PFSK-1 (cell line): ENCODE results near the gene IMPA2.

Source experiments
- FOXP2 ChIP-seq: optimal IDR thresholded peaks from 2 replicates; pipeline ENCODE3; 2011; ENCODE audit warnings: borderline replicate concordance, control low read depth, inconsistent platforms; ENCODE audit not compliant: insufficient read depth; ENCODE audit errors: extremely low read length, extremely low read depth
- POLR2AphosphoS5 ChIP-seq: IDR thresholded peaks from 2 replicates; pipeline ENCODE4 v1.6.1; 2012; ENCODE audit warnings: low read depth, mild to moderate bottlenecking, control low read depth, low read length, moderate library complexity
- SIN3A ChIP-seq: IDR thresholded peaks from 2 replicates; pipeline ENCODE4 v1.6.1; 2012; ENCODE audit warnings: mild to moderate bottlenecking, low read length, moderate library complexity, borderline replicate concordance; ENCODE audit not compliant: insufficient read depth
- TAF1 ChIP-seq: IDR thresholded peaks from 2 replicates; pipeline ENCODE4 v1.6.1; 2012; ENCODE audit warnings: low read length, control low read depth, borderline replicate concordance; ENCODE audit not compliant: insufficient read depth
- TF ChIP-seq, protein P1 (sequence below), 2 experiments: IDR thresholded peaks; 2 replicates each; pipeline versions ENCODE4 v1.6.1 to v1.8.0; 2011 to 2012; ENCODE audit warnings: low read depth in 2 of 2, low read length in 2 of 2, control low read depth in 1 of 2, inconsistent platforms in 1 of 2, mild to moderate bottlenecking in 1 of 2, moderate library complexity in 1 of 2; ENCODE audit not compliant: insufficient read depth in 1 of 2

DNA sequence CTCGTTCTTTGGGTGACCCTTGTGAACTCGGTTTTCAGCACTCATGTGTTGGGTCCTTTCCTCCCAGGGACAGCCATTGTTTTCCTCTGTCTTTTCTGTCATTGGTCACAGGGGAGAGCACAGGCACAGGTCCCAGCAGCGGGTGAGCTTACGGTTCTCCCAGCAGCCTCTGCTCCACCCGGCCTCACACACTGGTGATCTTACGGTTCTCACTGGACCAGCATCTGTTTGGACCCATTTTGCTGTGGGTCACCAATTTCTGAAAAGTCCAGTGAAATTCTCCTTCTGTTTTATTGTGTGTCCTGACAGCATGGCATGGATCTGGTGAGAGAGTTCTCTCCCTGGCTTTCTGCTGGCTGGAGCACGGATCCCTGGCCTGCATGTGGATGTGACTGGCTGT is 62.5 kb downstream of the IMPA2 start:
- TF ChIP-seq TAF1 = no peak
- TF ChIP-seq, protein P1, sequence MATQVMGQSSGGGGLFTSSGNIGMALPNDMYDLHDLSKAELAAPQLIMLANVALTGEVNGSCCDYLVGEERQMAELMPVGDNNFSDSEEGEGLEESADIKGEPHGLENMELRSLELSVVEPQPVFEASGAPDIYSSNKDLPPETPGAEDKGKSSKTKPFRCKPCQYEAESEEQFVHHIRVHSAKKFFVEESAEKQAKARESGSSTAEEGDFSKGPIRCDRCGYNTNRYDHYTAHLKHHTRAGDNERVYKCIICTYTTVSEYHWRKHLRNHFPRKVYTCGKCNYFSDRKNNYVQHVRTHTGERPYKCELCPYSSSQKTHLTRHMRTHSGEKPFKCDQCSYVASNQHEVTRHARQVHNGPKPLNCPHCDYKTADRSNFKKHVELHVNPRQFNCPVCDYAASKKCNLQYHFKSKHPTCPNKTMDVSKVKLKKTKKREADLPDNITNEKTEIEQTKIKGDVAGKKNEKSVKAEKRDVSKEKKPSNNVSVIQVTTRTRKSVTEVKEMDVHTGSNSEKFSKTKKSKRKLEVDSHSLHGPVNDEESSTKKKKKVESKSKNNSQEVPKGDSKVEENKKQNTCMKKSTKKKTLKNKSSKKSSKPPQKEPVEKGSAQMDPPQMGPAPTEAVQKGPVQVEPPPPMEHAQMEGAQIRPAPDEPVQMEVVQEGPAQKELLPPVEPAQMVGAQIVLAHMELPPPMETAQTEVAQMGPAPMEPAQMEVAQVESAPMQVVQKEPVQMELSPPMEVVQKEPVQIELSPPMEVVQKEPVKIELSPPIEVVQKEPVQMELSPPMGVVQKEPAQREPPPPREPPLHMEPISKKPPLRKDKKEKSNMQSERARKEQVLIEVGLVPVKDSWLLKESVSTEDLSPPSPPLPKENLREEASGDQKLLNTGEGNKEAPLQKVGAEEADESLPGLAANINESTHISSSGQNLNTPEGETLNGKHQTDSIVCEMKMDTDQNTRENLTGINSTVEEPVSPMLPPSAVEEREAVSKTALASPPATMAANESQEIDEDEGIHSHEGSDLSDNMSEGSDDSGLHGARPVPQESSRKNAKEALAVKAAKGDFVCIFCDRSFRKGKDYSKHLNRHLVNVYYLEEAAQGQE (IDR thresholded peaks at IDR 0.05; ENCODE audit: insufficient read depth in 1 of 2, low read depth in 2 of 2, low read length in 2 of 2) = no peak
- no peak for TF ChIP-seq SIN3A
- TF ChIP-seq POLR2AphosphoS5 = no peak
- no peak for TF ChIP-seq FOXP2
